ENCODE data around the gene CDC42EP4.

DNA sequence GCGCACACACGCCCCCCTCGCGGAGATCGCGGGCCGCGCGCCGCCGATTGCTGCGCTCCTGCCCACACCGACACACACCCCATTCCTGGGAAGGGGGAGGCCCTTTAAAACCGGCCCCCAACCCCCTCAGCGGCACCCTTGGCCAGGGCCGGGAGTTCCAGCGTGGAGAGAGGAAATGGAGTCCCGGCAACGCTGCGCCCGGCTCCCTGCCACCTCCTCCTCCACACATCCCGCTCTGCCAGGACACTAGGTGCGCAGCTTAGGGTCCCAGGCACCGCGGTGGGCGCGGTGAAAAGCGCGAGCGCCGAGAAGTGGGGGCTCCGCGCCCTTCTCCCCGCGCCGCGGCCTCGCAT lies 397 bp downstream of the CDC42EP4 start:
- TF ChIP-seq, protein P1, sequence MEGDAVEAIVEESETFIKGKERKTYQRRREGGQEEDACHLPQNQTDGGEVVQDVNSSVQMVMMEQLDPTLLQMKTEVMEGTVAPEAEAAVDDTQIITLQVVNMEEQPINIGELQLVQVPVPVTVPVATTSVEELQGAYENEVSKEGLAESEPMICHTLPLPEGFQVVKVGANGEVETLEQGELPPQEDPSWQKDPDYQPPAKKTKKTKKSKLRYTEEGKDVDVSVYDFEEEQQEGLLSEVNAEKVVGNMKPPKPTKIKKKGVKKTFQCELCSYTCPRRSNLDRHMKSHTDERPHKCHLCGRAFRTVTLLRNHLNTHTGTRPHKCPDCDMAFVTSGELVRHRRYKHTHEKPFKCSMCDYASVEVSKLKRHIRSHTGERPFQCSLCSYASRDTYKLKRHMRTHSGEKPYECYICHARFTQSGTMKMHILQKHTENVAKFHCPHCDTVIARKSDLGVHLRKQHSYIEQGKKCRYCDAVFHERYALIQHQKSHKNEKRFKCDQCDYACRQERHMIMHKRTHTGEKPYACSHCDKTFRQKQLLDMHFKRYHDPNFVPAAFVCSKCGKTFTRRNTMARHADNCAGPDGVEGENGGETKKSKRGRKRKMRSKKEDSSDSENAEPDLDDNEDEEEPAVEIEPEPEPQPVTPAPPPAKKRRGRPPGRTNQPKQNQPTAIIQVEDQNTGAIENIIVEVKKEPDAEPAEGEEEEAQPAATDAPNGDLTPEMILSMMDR (IDR thresholded peaks at IDR 0.05 in 4 of 5, conservative IDR thresholded peaks at IDR 0.05 in 1 of 5): no peak
- TF ChIP-seq POLR2A (IDR thresholded peaks at IDR 0.05): no peak
